GM18873 (cell line): ENCODE data around the gene ZSWIM9.
A peak's percentile ranks its signal among the peaks of the same experiment; 100 is the strongest.

Experiments used
- ATAC-seq: cut with Tn5 transposase; IDR thresholded peaks from one replicate; pipeline ENCODE4 v1.9.1; 2021; ENCODE audit warnings: mild to moderate bottlenecking, moderate library complexity, moderate number of reproducible peaks; ENCODE audit not compliant: unreplicated experiment, low FRiP score

ZSWIM9 gene

DNA sequence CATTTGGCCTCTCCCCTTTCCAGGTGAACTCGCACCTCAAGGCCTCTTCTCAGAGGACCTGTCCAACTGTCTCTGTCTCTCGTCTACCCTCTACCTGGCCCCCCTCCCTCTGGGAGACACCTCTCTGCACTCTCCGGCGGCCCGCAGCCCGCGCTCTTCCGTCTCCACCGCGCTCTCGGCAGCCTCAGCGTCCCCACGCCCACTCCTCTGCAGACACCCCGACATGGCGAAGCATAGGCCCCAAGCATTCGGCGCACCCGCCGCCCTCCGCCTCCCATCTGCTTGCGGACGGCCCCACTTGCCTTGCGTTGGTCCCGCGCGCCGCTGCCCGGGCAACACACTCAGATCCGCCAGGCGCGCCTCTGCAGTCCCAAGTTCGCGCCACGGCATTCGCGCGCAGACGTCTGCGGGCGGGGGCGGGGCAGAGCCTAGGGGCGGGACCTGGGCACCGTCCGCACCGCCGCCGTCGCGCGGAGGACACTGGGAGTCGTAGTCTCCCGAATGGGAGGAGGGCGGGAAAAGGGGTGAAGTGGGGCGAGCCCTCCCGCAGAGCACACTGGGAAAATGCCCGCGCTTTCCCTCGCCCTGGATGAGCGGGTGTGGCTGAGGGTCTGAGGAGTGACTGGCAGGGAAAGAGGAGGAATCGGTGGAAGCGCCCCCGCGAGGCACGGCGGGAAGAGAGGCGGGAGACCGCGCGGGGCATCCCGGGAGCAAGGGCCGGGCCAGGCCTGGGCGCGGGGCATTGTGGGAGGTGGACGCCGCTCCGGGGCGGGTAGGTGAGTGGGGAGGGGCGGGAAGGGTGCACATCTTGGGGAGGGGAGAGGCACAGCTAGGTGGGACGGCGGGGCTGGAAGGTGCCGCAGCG, at the start of gene ZSWIM9, which contains the start of gene LIG1:
Gene ZSWIM9, plus strand, starts transcription at position 742 of the 865 bp plus-strand sequence. CDS start 1,123 bp downstream, outside the sequence.
Gene LIG1, minus strand, starts transcription at position 406 of the 865 bp plus-strand sequence. CDS start 4,778 bp downstream, outside the sequence.
- ATAC-seq, result peak; percentile 66

GRCh38 chr19:48121066-48121465, 49.4 kb upstream of the ZSWIM9 start:
- no peak for ATAC-seq

DNA sequence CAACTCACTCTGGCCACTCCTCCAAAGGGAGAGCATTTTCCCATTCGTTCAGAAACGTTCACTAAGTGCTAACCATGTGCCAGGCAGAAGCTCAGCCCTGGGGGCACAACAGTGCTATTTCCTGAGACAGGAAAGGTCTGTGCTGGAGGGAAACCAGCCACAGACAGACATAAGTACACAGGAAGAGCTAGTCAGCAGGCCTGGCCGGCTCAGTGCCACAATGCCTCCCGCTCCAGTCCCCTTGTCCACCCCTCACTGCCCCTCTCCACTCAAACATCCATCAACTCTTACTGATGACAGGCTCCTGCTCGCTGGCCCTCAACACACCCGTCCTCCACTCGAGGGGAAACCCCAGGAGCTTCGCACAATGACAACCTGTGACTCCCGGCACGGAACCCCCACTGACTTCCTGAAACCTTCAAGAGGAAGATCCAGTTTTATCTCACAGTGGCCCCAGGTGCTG, 48.5 kb upstream of the ZSWIM9 start:
- no peak for ATAC-seq

- no peak for ATAC-seq
Observed at GRCh38 chr19:48122421-48122820, 48.1 kb upstream of the ZSWIM9 start.

DNA sequence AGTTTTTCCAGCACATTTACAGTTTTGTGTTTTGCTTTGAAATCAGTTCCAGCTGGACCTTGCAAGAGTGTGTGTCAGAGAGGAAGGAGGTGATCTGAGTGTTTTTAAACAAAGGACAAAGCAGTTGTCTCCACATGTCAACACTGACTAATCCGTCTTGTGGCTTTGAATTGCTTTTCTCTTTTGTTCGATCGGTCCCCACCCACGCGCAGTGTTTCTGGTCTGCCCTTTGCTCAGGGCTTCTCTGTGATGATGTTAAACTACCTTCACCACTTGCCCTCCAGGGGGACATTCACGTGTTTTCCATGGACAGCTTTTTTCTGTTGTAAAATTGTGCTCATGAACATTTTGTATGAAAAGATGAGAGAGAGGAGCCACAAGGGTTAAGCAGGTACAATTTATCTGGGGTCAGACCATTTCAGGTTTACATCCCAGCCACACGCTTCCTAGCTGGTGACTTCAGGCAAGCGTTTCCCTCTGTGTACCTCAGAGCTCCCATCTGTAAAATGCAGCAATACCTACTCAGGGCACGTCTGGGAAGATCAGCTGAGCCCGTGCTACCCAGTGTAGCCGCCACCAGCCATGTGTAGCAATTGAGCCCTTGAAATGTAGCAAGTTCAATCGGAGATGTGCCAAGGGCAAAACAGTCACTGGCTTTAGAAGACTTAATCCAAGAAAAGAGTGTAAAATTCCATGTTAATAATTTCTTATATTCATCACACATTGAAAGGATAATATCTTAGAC, 46.4 kb upstream of the ZSWIM9 start:
- ATAC-seq, result no peak

DNA sequence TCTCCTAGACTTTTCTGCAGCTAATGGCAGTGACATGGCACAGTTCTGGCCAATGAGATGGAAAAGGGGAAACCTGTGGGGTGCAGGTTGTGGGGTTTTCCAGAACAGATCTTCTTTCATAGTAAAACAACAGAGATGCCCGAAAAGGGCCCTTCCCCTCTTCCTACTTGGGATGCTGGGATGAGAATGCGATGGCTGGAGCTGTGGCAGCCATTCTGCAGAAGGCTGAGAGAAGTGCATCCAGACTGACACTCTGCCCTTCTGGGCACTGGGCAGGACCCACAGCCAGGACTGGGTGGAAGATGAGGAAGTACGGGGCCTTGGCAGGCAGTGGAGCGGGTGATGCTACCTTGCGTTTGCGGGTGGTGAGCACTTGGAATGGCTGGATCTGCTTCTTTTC, 42.9 kb upstream of the ZSWIM9 start:
- ATAC-seq, result no peak

DNA sequence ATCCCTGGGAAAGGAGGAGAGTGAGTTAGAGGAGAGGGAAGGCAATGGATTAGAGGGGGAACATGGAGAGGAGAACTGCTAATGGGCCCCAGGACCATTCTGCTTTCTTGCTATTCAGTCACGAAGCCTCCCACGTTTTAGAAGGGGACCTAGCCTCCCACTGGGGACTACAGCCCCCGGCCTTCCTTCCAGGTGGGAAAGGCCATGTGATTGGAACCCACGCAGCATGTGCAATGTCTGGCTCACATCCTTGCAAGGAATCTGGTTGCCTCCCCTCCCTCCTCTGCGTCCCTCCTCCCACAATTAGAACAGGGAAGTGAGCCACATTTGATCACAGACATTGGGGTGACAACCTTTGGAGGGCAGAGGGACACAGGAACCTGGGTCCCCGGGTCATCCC, 37.4 kb upstream of the ZSWIM9 start:
- no peak for ATAC-seq

DNA sequence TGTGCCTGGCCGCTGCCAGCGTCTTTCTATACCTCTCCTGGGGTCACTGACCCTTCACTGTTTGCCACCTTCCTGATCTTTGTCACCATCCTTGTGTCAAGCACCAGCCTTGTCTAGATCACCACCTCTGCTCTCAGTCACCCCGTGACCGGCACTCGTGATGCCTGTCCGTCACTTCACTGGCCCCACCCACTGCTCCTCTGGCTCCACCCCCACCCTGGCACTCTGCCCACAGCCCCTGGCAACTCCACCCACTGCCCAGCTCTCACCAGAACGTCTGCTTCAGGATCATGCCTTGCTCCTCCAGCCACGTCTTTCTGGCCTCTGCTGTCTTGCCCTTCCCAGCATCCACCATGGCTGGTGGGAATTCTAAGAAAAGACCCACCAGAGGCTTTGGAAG, 35.1 kb upstream of the ZSWIM9 start:
- ATAC-seq, result no peak

- no peak for ATAC-seq
Observed at GRCh38 chr19:48136547-48136946, 33.9 kb upstream of the ZSWIM9 start.

DNA sequence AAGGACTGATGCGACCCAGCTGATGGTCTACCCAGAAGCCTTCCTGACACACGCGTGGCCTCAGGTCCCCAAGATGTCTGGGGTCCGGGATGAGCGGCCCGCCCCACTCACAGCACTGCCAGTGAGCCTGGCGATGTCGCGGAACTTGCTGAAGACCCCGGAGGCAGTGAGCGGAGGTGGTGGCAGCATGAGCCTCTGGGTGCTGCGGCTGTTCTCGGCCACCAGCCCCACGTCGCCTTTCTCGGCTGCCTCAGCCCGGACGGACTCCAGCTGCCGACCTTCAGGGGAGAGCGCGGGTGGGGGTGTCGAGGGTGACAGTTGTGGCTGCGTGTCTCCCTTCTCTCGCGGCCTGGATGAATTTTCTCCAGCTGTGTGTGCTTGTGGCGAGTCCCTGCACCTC, 33.1 kb upstream of the ZSWIM9 start:
- ATAC-seq, result no peak

GRCh38 chr19:48139053-48139452, 31.4 kb upstream of the ZSWIM9 start:
- ATAC-seq, result no peak

GRCh38 chr19:48147597-48148175, 22.8 kb upstream of the ZSWIM9 start:
- ATAC-seq, result no peak

DNA sequence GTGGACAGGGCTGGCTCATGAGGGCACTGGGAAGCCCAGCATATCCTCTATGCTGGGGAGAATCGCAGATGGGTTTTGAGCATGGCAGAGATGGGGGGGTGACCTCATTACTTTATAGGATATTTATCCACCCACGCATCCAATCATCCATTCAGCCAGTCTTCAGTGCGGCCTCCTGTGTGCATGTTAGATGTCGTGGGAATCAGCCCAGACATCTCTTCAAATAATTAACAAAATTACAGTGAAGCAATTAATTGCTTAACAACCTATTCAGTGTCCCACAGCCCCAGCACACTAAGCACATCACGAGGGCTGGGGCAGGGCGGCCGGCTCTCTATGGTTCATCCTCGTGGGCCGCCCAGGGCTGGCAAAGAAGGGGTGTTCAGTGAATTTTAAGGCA, 21.9 kb upstream of the ZSWIM9 start:
- no peak for ATAC-seq

DNA sequence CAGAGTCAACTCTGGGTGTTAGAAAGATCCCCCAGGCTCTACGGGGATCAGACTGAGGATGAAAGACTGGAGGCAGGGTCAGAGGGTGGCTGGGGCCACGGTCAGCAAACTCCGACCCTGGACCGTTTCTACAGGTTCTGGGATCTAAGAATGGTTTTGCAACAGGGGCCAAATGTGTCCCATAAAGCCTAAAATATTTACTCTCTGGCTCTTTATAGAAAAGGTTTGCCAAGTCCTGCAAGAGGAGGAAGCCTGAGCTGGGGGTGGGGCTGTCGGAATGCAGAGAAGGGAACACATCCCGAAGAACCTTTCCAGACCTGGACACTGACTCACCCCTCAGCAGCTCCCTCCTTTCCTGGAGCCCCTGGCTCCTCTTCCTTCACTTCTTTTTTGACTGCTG, 21.1 kb upstream of the ZSWIM9 start:
- no peak for ATAC-seq

- ATAC-seq, result no peak
Observed at GRCh38 chr19:48152551-48152950, 17.9 kb upstream of the ZSWIM9 start.

DNA sequence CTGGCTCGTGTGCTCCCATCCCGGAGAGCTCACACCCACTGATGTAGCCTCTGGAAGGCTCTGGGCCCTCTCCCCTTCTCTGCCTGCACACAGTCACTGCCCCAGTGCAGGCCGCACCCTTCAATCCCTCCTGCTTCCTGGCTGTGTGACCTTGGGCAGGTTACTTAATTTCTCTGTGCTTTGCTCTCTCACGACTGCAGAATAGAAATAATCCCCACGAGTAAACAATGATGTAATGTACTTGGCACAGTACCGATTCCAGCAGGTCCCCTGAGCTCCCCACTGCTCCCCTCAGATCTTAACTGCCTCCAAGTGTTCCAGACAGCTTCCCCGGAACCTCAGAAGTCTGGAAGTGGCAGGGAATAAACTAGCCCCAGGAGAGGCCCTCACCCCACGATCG, 16.5 kb upstream of the ZSWIM9 start:
- ATAC-seq, result no peak

DNA sequence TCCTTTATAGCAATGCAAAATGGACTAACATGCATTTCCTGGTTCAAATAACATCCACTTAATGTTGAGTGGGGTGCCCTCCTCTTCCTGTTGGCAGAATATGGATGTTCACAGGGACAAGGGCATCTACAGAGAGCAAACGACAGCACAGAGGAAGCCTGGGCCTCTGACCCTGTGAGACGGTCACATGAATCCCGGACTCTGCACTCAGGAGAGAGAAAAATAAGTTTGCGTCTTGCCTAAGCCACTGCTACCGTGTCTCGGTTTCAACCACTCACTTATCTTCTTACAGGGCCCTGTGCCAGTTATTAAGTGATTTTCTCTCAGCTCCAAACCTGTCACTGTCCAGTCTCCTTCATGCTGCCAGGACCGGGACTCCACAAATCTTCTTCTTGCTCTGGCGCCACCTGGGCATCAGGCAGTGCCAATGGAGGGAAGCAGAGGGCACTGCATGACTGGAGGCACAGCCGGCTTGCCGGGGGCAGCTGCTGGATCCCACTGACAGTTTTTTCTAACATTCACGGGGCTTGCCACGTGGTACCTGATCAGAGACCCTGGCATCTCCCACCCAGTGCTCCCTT, 12.2 kb upstream of the ZSWIM9 start:
- ATAC-seq, result no peak

DNA sequence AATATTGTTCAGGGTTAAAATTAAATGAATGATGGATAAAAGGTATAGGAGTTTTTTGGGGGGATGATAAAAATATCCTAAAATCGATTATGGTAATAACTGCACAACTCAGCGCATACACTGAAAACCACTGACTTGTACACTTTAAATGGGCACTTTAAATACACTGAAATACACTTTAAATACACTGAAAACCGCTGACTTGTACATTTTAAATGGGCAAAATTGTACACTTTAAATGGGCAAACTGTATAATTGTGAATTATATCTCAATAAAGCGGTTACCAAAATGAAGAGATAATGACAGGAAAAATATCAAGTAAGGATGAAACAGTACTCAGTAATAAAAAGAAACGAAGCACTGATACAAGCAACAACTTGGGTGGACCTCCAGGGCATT, 1.8 kb upstream of the ZSWIM9 start:
- ATAC-seq, result no peak

DNA sequence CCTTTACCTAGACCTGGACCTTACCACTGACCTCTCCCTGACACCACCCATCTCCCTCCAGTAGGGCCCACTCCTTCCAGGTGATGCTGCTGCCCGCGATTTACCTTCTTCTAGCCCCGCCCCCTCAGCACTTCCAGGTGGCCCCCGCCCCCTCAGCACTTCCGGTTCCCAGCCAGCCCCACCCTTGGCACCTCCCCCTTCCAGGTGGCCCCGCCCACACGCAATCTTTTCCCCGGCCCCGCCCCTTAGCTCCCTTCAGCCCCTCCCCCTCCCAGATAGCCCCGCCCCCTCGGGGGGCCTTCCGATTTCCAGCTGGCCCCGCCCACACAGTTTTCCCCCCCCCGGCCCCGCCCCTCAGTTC, 922 bp upstream of the ZSWIM9 start:
- ATAC-seq, result no peak

DNA sequence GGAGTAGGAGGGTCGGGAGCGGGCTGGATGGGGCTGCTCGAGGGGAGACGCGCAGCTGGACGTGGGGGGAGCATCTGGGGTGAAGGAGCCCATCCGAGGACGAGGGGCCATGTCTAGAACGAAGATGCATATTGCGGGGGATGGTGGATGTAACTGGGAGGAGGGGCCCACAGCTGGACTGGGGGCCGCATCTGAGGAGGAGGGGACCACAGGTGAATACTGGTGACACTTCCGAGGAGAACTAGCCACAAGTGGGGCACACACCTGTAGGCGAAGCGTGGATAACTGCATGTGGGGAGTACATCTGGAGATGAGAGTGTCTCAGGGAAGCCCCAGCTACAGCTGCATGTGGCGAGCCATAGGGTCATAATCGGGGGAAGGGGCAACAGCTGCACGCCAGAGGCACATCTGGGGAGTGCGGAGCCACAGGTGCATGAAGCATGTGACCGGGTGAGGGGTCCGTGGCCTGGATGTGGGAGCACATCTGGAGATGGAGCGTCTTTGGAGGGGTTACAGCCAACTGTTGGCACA, 402 bp downstream of the ZSWIM9 start:
- ATAC-seq, result no peak

DNA sequence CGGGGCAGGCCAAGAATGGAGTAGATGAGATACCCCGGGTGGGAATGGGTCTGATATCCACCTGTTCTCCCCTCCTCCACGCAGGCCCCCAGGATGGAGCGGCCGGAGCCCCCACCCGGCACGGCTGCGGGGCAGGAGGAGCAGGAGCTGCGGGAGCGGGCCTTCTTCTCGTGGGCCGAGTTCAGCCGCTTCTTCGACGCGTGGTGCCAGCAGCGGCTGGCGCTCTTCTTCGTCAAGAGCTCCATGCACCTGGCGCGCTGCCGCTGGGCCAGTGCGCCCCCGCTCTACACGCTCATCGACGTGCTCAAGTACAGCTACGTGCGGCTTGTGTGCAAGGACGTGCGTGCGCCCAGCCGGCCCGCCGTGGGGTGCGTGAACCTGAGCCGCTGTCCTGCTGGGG, 1.2 kb downstream of the ZSWIM9 start:
- no peak for ATAC-seq
